ENCODE results near the gene FBXL4. TPM values are rescaled to one million over a fixed set of nuclear protein-coding genes. Genes with fewer than 3 reads are reported as not detected.
"Not testable (repeated sequence)": the region's sequence is repeated elsewhere in the genome, so short reads cannot be mapped to it uniquely, and the experiment has no call there.

The FBXL4 gene
- polyA plus RNA-seq, 1 donor (not counting 4 experiments of a cell fraction or from before 2014, with no cell fraction given), result 19.9 TPM

DNA sequence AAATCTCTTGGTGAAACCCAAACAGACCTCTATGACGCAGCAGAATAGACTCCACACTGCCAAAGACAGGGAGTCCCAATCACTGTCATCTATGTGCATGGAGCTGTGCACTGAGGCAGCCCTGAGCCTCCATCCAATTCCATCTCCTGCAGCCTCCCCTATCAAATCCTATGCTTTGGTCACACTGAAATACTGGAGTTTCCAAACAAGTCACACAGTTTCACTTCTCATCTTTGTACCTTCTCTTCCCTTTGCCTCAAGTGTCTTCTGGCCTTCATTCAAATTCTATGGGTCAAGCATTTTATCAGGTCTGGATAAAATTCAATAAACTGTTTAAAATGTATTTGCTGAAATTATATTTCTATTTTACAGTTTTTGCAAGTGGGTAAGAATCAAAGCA is 38.5 kb downstream of the FBXL4 start:
- no peaks in the 10 kb centered on the region for H3K79me2 ChIP-seq (ENCODE audit: control insufficient read depth, insufficient read depth, low read length)
- no peaks in the 10 kb centered on the region for H4K20me1 ChIP-seq (ENCODE audit: control insufficient read depth, extremely low read depth, insufficient read depth, low read length)
- no peak overlapping the region for H3K4me3 ChIP-seq (ENCODE audit: control insufficient read depth in 2 of 3, extremely low read depth in 1 of 3, insufficient read depth in 2 of 3, low read depth in 1 of 3, low read length in 3 of 3)
- no peak overlapping the region for H3K27ac ChIP-seq (ENCODE audit: control insufficient read depth, insufficient read depth, low read length)
- no peaks in the 10 kb centered on the region for H3K27me3 ChIP-seq (ENCODE audit: control insufficient read depth, extremely low read depth, insufficient read depth, low read length)
- dilution Hi-C loops (cut with MboI; ENCODE audit: extremely low pct_ligation_motif_present, low sequenced_read_pairs), result no loop called here
- H3K9me1 ChIP-seq (ENCODE audit: control insufficient read depth, extremely low read depth, insufficient read depth, low read length), result no peaks in the 10 kb centered on the region
- DNase-seq (ENCODE audit: low read depth, low spot score) (no peak), FAIRE-seq (no peak)
- TF ChIP-seq, protein P1, sequence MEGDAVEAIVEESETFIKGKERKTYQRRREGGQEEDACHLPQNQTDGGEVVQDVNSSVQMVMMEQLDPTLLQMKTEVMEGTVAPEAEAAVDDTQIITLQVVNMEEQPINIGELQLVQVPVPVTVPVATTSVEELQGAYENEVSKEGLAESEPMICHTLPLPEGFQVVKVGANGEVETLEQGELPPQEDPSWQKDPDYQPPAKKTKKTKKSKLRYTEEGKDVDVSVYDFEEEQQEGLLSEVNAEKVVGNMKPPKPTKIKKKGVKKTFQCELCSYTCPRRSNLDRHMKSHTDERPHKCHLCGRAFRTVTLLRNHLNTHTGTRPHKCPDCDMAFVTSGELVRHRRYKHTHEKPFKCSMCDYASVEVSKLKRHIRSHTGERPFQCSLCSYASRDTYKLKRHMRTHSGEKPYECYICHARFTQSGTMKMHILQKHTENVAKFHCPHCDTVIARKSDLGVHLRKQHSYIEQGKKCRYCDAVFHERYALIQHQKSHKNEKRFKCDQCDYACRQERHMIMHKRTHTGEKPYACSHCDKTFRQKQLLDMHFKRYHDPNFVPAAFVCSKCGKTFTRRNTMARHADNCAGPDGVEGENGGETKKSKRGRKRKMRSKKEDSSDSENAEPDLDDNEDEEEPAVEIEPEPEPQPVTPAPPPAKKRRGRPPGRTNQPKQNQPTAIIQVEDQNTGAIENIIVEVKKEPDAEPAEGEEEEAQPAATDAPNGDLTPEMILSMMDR (optimal IDR thresholded peaks at IDR 0.05 in 1 of 3, IDR thresholded peaks at IDR 0.05 in 1 of 3, conservative IDR thresholded peaks at IDR 0.05 in 1 of 3; ENCODE audit: extremely low read depth in 1 of 3, insufficient read depth in 2 of 3, low read length in 3 of 3), result no peak
- H3K4me2 ChIP-seq (ENCODE audit: control insufficient read depth, extremely low read depth, insufficient read depth, low read depth, low read length), result no peak overlapping the region
- H3K4me1 ChIP-seq (ENCODE audit: control insufficient read depth, extremely low read depth, insufficient read depth, low read length), result no peaks in the 10 kb centered on the region
- peaks cover 0 to 2% of the 10 kb centered on the region in 2 experiments for H3K36me3 ChIP-seq (ENCODE audit: control insufficient read depth in 2 of 2, extremely low read depth in 1 of 2, insufficient read depth in 2 of 2, low read length in 2 of 2)
- no peaks in the 10 kb centered on the region for H3K9me3 ChIP-seq (ENCODE audit: control insufficient read depth, low read depth, low read length)
- H3K9ac ChIP-seq (ENCODE audit: control insufficient read depth, extremely low read depth, insufficient read depth, low read length), result no peak overlapping the region
- no peak overlapping the region for H2AFZ ChIP-seq (ENCODE audit: control insufficient read depth, low read length)

DNA sequence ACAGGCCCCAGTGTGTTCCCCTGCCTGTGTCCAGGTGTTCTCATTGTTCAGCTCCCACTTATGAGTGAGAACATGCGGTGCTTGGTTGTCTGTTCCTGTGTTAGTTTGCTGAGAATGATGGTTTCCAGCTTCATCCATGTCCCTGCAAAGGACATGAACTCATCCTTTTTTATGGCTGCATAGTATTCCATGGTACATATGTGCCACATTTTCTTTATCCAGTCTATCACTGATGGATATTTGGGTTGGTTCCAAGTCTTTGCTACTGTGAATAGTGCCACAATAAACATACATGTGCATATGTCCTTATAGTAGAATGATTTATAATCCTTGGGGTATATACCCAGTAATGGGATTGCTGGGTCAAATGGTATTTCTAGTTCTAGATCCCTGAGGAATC is 41.4 kb downstream of the FBXL4 start:
- FAIRE-seq; H3K36me3 ChIP-seq (ENCODE audit: control insufficient read depth in 2 of 2, extremely low read depth in 1 of 2, insufficient read depth in 2 of 2, low read length in 2 of 2): not testable (repeated sequence)

DNA sequence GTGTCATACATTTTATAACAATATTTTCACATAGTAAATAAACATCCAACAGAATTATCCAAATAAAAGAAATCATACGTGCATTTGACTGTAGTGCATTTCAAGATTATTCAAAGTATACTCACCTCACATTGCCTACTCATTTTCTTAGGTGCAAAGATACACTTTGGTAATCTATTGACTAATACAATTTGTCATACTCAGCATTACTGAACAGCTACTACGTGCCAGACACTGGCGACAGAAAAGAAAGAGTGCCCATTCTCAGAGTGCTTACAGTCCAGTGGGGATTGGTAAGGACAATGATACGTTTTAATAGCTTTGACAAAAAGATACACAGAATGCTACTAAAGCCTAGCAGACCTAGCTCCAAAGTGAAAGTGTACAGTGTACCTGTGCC is 42.0 kb downstream of the FBXL4 start:
- H3K27me3 ChIP-seq (ENCODE audit: control insufficient read depth, extremely low read depth, insufficient read depth, low read length), result no peaks in the 10 kb centered on the region
- H3K79me2 ChIP-seq (ENCODE audit: control insufficient read depth, insufficient read depth, low read length), result no peaks in the 10 kb centered on the region
- no peak overlapping the region for H3K4me2 ChIP-seq (ENCODE audit: control insufficient read depth, extremely low read depth, insufficient read depth, low read depth, low read length)
- dilution Hi-C loops (cut with MboI; ENCODE audit: extremely low pct_ligation_motif_present, low sequenced_read_pairs), result no loop called here
- H3K4me3 ChIP-seq (ENCODE audit: control insufficient read depth in 2 of 3, extremely low read depth in 1 of 3, insufficient read depth in 2 of 3, low read depth in 1 of 3, low read length in 3 of 3), result no peak overlapping the region
- TF ChIP-seq, protein P1 (optimal IDR thresholded peaks at IDR 0.05 in 1 of 3, IDR thresholded peaks at IDR 0.05 in 1 of 3, conservative IDR thresholded peaks at IDR 0.05 in 1 of 3; ENCODE audit: extremely low read depth in 1 of 3, insufficient read depth in 2 of 3, low read length in 3 of 3), result no peak
- TF ChIP-seq EZH2 (IDR thresholded peaks at IDR 0.05; ENCODE audit: low read length), result no peak
- DNase-seq (ENCODE audit: low read depth, low spot score) (no peak), FAIRE-seq (no peak)
- H3K4me1 ChIP-seq (ENCODE audit: control insufficient read depth, extremely low read depth, insufficient read depth, low read length), result no peaks in the 10 kb centered on the region
- no peak overlapping the region for H3K9ac ChIP-seq (ENCODE audit: control insufficient read depth, extremely low read depth, insufficient read depth, low read length)
- peaks cover 0 to 2% of the 10 kb centered on the region in 2 experiments for H3K36me3 ChIP-seq (ENCODE audit: control insufficient read depth in 2 of 2, extremely low read depth in 1 of 2, insufficient read depth in 2 of 2, low read length in 2 of 2)
- no peaks in the 10 kb centered on the region for H3K9me3 ChIP-seq (ENCODE audit: control insufficient read depth, low read depth, low read length)
- H3K9me1 ChIP-seq (ENCODE audit: control insufficient read depth, extremely low read depth, insufficient read depth, low read length), result no peaks in the 10 kb centered on the region
- no peaks in the 10 kb centered on the region for H4K20me1 ChIP-seq (ENCODE audit: control insufficient read depth, extremely low read depth, insufficient read depth, low read length)
- no peak overlapping the region for H2AFZ ChIP-seq (ENCODE audit: control insufficient read depth, low read length)
- H3K27ac ChIP-seq (ENCODE audit: control insufficient read depth, insufficient read depth, low read length), result no peak overlapping the region

More for the DNA sequence above, 41.4 kb downstream of the FBXL4 start:
- H3K9me1 ChIP-seq (ENCODE audit: control insufficient read depth, extremely low read depth, insufficient read depth, low read length); DNase-seq (ENCODE audit: low read depth, low spot score); H3K27ac ChIP-seq (ENCODE audit: control insufficient read depth, insufficient read depth, low read length); H3K4me1 ChIP-seq (ENCODE audit: control insufficient read depth, extremely low read depth, insufficient read depth, low read length); H3K4me2 ChIP-seq (ENCODE audit: control insufficient read depth, extremely low read depth, insufficient read depth, low read depth, low read length); H3K27me3 ChIP-seq (ENCODE audit: control insufficient read depth, extremely low read depth, insufficient read depth, low read length); H2AFZ ChIP-seq (ENCODE audit: control insufficient read depth, low read length); H3K4me3 ChIP-seq (ENCODE audit: control insufficient read depth in 2 of 3, extremely low read depth in 1 of 3, insufficient read depth in 2 of 3, low read depth in 1 of 3, low read length in 3 of 3); H3K9me3 ChIP-seq (ENCODE audit: control insufficient read depth, low read depth, low read length); H3K9ac ChIP-seq (ENCODE audit: control insufficient read depth, extremely low read depth, insufficient read depth, low read length); H4K20me1 ChIP-seq (ENCODE audit: control insufficient read depth, extremely low read depth, insufficient read depth, low read length); dilution Hi-C loops (cut with MboI; ENCODE audit: extremely low pct_ligation_motif_present, low sequenced_read_pairs); H3K79me2 ChIP-seq (ENCODE audit: control insufficient read depth, insufficient read depth, low read length): not testable (repeated sequence)
